GM12865 (cell line): ENCODE data around the gene CDC14A.

ENCODE experiments used
- DNase-seq: peaks from one replicate; pipeline ENCODE4 v3.0.0; 2010; ENCODE audit warnings: low read depth
- H3K4me3 ChIP-seq: 2 replicates; pipeline ENCODE4 v1.5.1; 2011; ENCODE audit warnings: mild to moderate bottlenecking, low read depth, low read length, control low read depth
- CTCF ChIP-seq: IDR thresholded peaks from 2 replicates; pipeline ENCODE4 v1.5.1; 2011; ENCODE audit warnings: low read length, control low read depth, low read depth, inconsistent platforms; ENCODE audit not compliant: insufficient read depth; ENCODE audit errors: missing control alignments

The CDC14A gene

GRCh38 chr1:100441651-100442050 is 89.3 kb downstream of the CDC14A start:
- no peak for TF ChIP-seq CTCF
- DNase-seq = no peak

GRCh38 chr1:100443811-100444571 is 91.7 kb downstream of the CDC14A start:
- DNase-seq = peak; percentile 52
- no peak for TF ChIP-seq CTCF
- no peak overlapping the region for H3K4me3 ChIP-seq

More at GRCh38 chr1:100441651-100442050, 89.3 kb downstream of the CDC14A start:
- H3K4me3 ChIP-seq = no peak overlapping the region

GRCh38 chr1:100445565-100445964 is 93.3 kb downstream of the CDC14A start:
- DNase-seq = no peak
- no peak overlapping the region for H3K4me3 ChIP-seq
- TF ChIP-seq CTCF = no peak

GRCh38 chr1:100448366-100448765 is 96.1 kb downstream of the CDC14A start:
- no peak overlapping the region for H3K4me3 ChIP-seq
- DNase-seq = no peak
- no peak for TF ChIP-seq CTCF

GRCh38 chr1:100449477-100449876 is 97.2 kb downstream of the CDC14A start:
- no peak for TF ChIP-seq CTCF
- peak; percentile 52 for DNase-seq
- no peak overlapping the region for H3K4me3 ChIP-seq

GRCh38 chr1:100452641-100453040 is 100.3 kb downstream of the CDC14A start:
- no peak for TF ChIP-seq CTCF
- no peak overlapping the region for H3K4me3 ChIP-seq

More at GRCh38 chr1:100452641-100453040, 100.3 kb downstream of the CDC14A start:
- peak; percentile 58 for DNase-seq
